Natural killer cell treated with Interleukin-12 subunit alpha and Interleukin-12 subunit beta and Interleukin-15 and Interleukin-18, amount 100 ng/mL, for 72 hours (primary cell): ENCODE results near the gene FUNDC2. TPM values are rescaled to one million over a fixed set of nuclear protein-coding genes. Genes with fewer than 3 reads are reported as not detected.

ENCODE experiments used
- ATAC-seq, 2 donors: fragments of 150-1000 bp; cut with Tn5 transposase in 1 of 2; sonication (Bioruptor Pico), chemical (Tn5 transposase) in 1 of 2; 2 replicates each; pipeline ENCODE4 v1.10.0; 2021
- DNase-seq: peaks from one replicate; pipeline ENCODE4 v3.0.0; 2022; ENCODE audit warnings: low spot score
- H3K27ac Mint-ChIP-seq, 2 donors: 1 replicate in 1 of 2; 2 replicates in 1 of 2; pipeline ENCODE4 v1.8.0; 2022; ENCODE audit warnings: mixed read lengths in 2 of 2, mild to moderate bottlenecking in 1 of 2, moderate library complexity in 1 of 2
- H3K27me3 Mint-ChIP-seq, 2 donors: 1 replicate in 1 of 2; 2 replicates in 1 of 2; pipeline ENCODE4 v1.8.0; 2022; ENCODE audit warnings: mixed read lengths in 2 of 2
- H3K36me3 Mint-ChIP-seq: one replicate; pipeline ENCODE4 v1.8.0; 2022; ENCODE audit warnings: mixed read lengths
- H3K4me1 Mint-ChIP-seq, 2 donors: 1 replicate in 1 of 2; 2 replicates in 1 of 2; pipeline ENCODE4 v1.8.0; 2022; ENCODE audit warnings: low read depth in 2 of 2, mixed read lengths in 2 of 2, mild to moderate bottlenecking in 1 of 2
- H3K4me3 Mint-ChIP-seq: one replicate; pipeline ENCODE4 v1.8.0; 2022; ENCODE audit warnings: mixed read lengths
- H3K9me3 Mint-ChIP-seq: 2 replicates; pipeline ENCODE4 v1.8.0; 2022; ENCODE audit warnings: mixed read lengths
- total RNA-seq, 2 donors: library from RNA; stranded (reverse); gene quantifications; one replicate each; pipeline ENCODE4 v1.2.3, GENCODE V29; 2022

FUNDC2 gene, protein sequence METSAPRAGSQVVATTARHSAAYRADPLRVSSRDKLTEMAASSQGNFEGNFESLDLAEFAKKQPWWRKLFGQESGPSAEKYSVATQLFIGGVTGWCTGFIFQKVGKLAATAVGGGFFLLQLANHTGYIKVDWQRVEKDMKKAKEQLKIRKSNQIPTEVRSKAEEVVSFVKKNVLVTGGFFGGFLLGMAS
- total RNA-seq: 10 to 100 TPM; 47.2 to 62.5 TPM

DNA sequence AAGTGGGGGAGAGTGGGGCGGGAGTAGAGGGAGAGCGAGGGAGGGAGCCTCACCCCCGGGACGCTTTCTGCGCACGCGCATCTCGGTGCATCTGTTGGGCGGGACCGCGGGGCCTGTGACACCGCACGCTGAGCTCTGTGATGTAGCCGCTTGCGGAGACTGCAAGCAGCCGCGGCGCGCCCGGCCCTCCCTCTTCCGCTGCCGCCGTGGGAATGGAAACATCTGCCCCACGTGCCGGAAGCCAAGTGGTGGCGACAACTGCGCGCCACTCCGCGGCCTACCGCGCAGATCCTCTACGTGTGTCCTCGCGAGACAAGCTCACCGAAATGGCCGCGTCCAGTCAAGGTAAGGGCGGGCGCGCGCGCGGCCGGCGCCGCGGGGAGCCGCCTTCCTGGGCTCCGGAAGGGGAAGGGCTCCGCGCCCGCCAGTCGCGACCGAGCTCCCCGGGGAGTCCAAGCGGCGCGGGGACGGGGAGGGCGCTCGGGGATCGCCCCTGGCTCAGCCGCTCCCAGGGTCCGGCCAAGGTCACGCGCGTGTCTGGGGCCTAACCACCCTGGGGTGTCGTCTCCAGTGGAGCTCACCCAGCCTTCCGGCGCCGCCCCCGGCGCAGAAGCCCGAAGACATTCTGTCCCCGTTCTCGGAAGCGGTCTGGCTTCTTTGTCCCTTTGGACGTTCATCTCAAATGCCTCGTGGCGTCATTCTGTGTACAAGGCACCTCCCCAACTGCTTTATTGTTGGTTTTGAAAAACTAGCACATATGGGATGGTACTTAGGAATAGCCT lies at the start of gene FUNDC2:
Gene FUNDC2, plus strand, starts transcription at position 118 of the 782 bp plus-strand sequence. Its CDS starts 95 bp downstream, at position 213.
- Mint-ChIP-seq H3K36me3 (no peaks in the 10 kb centered on the region), H3K4me1 (peaks cover 6 to 12% of the 10 kb centered on the region in 2 donors), H3K4me3 (peak within 1 kb of the TSS; percentile 89), H3K27me3 (peaks cover 0 to 17% of the 10 kb centered on the region in 2 donors), H3K27ac (peak within 1 kb of the TSS; percentile 89 to 95), H3K9me3 (no peaks in the 10 kb centered on the region)
- peak; percentile 94 to 96 for ATAC-seq
- DNase-seq: peak; percentile 96

DNA sequence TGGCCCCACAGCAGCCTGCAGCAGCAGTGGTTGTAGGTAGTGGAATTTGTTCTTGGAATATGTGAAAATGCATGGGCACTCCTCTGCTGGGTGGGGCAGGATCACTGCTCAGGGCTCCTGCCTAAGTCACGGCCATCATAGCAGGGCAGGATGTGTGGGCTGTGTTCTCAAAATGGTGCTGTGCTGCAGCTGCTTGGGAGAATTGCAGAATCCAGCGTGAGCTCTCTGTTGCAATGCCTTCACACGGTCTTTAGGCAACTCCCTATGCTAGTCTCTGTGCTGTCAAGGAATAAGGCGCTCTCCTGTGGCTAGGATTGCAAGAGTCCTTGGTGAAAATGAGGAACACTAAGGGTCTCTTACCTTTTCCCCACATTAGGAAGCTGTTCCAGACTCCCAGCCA lies 47.0 kb upstream of the FUNDC2 start:
- no peaks in the 10 kb centered on the region for H3K9me3 Mint-ChIP-seq
- H3K27ac Mint-ChIP-seq: no peak overlapping the region
- peaks cover 5 to 9% of the 10 kb centered on the region in 2 donors for H3K4me1 Mint-ChIP-seq
- ATAC-seq (no peak), DNase-seq (no peak)
- H3K27me3 Mint-ChIP-seq: peaks cover 0 to 9% of the 10 kb centered on the region in 2 donors
- peaks cover 6% of the 10 kb centered on the region for H3K36me3 Mint-ChIP-seq
- H3K4me3 Mint-ChIP-seq: no peak overlapping the region

DNA sequence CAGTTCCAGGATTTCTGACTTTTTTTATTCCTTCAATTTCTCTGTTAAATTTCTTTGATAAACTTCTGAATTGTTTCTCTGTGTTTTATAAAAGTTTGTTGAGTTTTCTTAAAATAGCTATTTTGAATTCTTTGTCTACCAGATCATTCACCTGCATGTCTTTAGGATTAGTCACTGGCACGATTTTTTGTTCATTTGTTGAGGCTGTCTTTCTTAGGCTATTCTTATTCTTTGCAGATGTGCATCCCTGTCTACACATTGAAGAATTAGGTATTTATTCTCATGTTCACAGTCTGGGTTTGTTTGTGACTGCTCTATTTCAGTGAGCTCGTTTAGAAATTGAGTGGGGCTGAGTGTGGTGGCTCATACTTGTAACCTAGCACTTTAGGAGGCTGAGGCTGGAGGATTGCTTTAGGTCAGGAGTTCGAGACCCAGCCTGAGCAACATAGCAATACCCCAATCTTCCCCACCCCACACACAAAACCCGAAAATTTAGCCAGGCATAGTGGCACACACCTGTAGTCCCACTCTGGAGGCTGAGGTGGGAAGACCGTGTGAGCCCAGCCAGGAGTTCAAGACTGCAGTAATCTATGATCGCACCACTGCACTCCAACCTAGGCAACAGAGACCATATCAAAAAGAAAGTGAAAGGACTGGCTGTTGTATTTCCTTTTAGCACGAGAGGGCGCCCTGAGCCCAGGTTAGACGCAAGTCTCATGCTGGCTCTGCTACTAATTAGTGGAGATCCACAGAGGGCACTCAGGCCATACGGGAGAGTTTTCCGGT lies 46.1 kb upstream of the FUNDC2 start:
- H3K9me3 Mint-ChIP-seq: no peaks in the 10 kb centered on the region
- peaks cover 6% of the 10 kb centered on the region for H3K36me3 Mint-ChIP-seq
- H3K4me1 Mint-ChIP-seq: peaks cover 5 to 9% of the 10 kb centered on the region in 2 donors
- peak overlapping the region in 1 of 2 donors; percentile 27 for H3K27ac Mint-ChIP-seq
- DNase-seq: peak; percentile 73
- peak; percentile 91 to 93 for ATAC-seq
- H3K4me3 Mint-ChIP-seq: peak overlapping the region; percentile 57
- H3K27me3 Mint-ChIP-seq: peaks cover 0 to 7% of the 10 kb centered on the region in 2 donors

DNA sequence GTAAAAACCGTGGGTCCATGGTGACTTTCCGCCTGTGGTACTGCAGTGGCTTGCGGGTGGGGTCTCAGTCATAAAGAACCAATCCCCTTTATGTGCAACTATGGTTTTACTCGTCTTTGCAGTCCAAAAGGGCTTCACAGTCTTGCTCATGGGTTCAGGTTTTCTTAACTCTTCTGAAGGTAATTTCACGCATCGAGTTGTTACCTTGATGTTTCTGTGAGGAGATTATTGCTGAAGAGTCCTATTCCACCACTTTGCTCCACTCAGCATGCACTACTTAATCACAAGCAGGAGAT lies 45.6 kb upstream of the FUNDC2 start:
- no peak for DNase-seq
- H3K4me1 Mint-ChIP-seq: peaks cover 5 to 9% of the 10 kb centered on the region in 2 donors
- no peaks in the 10 kb centered on the region for H3K9me3 Mint-ChIP-seq
- no peak for ATAC-seq
- H3K27me3 Mint-ChIP-seq: peaks cover 0 to 6% of the 10 kb centered on the region in 2 donors
- peak overlapping the region in 1 of 2 donors; percentile 27 for H3K27ac Mint-ChIP-seq
- peaks cover 6% of the 10 kb centered on the region for H3K36me3 Mint-ChIP-seq
- peak overlapping the region; percentile 57 for H3K4me3 Mint-ChIP-seq

DNA sequence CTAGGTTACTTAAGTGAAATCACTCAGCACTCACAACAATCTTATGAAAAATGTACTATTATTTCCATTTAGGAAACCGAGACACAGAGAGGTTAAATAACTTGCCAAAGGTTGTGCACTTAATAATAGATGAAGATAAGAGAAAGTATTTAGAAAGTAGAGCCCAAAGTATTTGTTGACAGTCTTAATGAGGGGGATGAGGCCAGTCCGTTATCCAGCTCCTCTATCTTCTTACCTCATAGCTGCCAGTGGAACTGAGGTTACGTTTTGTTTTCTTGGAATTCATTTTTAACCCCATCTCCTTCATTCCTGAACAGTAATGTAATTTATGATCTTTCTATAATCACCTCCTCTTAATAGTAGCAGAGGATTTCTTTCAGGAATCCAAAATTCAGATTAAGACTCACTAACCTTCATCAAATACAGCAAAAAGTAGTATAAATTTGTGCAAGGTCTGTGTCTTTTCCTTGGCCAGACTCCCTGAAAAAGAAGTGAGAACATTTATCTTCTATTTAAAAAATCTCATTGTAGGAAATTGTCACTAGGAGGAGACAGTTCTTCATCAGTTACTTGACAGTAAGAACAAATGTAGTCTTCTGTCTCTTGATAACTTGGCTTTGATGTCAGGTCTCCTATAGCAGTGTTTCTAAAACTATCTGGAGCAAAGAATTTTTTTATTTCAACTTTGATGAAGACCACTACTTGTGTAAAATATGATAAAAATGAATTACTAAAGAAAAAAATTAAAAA lies 39.6 kb upstream of the FUNDC2 start:
- Mint-ChIP-seq H3K4me3 (no peak overlapping the region), H3K36me3 (no peaks in the 10 kb centered on the region), H3K9me3 (no peaks in the 10 kb centered on the region), H3K27ac (no peak overlapping the region), H3K27me3 (peaks cover 8 to 13% of the 10 kb centered on the region in 2 donors), H3K4me1 (no peaks in the 10 kb centered on the region)
- ATAC-seq (no peak), DNase-seq (no peak)

DNA sequence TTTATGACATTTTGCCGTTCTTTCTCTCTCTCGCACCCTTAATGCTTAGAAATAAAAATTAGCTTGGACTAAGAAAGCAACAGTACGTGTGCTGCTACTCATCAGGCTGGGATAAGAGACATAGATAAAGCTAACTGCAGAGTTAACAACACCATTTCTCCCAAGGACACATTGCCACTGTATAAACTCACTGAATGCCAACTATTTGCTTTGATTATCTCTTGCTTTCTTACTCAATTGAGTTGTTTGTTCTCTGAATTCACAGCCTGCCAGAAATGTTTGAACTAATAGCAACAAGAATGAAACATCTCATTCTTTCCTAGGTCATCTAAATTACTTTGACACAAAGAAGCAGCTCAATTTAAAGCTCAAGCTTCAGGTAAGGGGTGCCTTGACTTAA lies 38.7 kb upstream of the FUNDC2 start:
- Mint-ChIP-seq H3K27ac (no peak overlapping the region), H3K4me1 (no peaks in the 10 kb centered on the region), H3K27me3 (peaks cover 8 to 14% of the 10 kb centered on the region in 2 donors), H3K9me3 (no peaks in the 10 kb centered on the region), H3K4me3 (no peak overlapping the region), H3K36me3 (no peaks in the 10 kb centered on the region)
- no peak for DNase-seq
- ATAC-seq: no peak

DNA sequence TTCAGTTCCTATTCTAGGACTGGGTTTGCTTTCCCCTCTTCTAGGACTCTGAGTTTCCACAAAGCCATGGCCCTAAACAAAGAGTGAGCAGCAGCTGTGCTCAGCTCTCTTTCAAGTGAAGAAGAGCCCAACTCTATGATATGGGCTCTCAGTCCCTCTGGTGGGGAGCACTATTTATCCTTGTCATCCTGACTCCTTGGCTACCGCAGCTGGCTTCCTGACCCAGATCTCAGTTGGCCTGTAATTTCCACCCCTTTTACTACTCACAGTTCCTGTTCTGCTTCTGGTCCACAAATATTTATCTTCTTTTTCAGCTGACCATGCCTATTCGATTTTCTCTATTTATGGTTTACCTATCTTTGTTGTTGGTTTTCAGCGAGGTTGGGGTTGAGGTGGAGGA lies 37.9 kb upstream of the FUNDC2 start:
- Mint-ChIP-seq H3K9me3 (no peaks in the 10 kb centered on the region), H3K27ac (no peak overlapping the region), H3K4me3 (no peak overlapping the region), H3K27me3 (peaks cover 8 to 14% of the 10 kb centered on the region in 2 donors), H3K36me3 (no peaks in the 10 kb centered on the region), H3K4me1 (no peaks in the 10 kb centered on the region)
- ATAC-seq (no peak), DNase-seq (no peak)

DNA sequence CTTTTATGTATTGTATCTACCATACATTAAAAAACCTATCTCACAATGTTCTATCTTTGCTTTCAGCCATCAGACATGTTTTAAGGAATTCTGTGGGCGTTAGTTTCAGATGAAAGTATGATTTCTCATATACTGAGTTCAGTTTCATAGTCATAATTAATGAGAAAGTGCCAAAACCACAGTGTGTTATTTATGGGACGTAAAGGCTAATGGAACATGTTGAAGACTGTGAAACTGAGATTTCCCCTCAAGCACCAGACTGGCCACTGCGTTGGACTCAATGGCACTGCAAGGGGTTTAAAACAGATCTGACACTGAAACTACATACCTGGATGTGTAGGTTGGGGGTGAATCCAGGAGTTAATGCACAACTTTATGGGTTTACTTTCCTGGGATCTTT lies 36.1 kb upstream of the FUNDC2 start:
- Mint-ChIP-seq H3K9me3 (no peaks in the 10 kb centered on the region), H3K4me3 (no peak overlapping the region), H3K4me1 (no peaks in the 10 kb centered on the region), H3K27ac (no peak overlapping the region), H3K27me3 (peaks cover 8 to 14% of the 10 kb centered on the region in 2 donors), H3K36me3 (no peaks in the 10 kb centered on the region)
- ATAC-seq (no peak), DNase-seq (no peak)

DNA sequence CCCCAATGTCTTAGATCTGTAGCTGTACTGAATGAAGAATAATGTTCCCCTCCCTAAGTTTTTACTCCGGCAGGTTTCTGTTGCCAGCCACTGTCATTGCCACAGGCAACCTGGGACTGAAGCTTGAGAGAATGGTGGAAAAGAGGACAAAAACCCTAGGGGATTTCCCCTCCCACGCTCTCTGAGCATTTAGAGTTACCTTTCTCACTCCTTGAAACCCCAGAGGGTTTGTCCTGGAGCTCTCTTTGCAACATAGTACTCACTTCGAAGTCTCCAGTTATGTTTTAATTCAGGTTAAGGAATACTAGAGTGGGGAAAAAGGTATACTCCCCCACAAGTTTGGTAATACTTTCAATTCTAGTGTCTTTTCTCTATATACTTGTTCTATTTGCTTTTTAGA lies 35.6 kb upstream of the FUNDC2 start:
- Mint-ChIP-seq H3K27ac (no peak overlapping the region), H3K27me3 (peaks cover 8 to 14% of the 10 kb centered on the region in 2 donors), H3K4me1 (no peaks in the 10 kb centered on the region), H3K36me3 (no peaks in the 10 kb centered on the region), H3K9me3 (no peaks in the 10 kb centered on the region), H3K4me3 (no peak overlapping the region)
- DNase-seq (no peak), ATAC-seq (no peak)

DNA sequence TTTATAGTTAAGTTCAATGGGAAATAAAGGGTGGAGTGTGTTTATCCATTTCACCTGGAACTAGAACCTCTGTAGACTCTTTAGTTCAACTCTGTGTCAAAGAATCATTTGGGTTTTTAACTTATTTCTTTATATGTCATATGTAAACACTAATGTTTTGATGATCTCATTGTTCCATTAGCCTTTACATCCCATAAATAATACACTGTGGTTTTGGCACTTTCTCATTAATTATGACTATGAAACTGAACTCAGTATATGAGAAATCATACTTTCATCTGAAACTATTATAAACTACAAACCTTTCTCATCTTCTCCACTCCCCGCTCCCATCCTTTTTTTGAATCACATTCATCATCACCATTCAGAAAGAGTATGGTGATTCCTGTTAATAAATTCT lies 35.2 kb upstream of the FUNDC2 start:
- no peak for DNase-seq
- H3K4me1 Mint-ChIP-seq: no peaks in the 10 kb centered on the region
- no peak for ATAC-seq
- no peak overlapping the region for H3K27ac Mint-ChIP-seq
- H3K36me3 Mint-ChIP-seq: no peaks in the 10 kb centered on the region
- no peaks in the 10 kb centered on the region for H3K9me3 Mint-ChIP-seq
- H3K27me3 Mint-ChIP-seq: peaks cover 8 to 14% of the 10 kb centered on the region in 2 donors
- no peak overlapping the region for H3K4me3 Mint-ChIP-seq

DNA sequence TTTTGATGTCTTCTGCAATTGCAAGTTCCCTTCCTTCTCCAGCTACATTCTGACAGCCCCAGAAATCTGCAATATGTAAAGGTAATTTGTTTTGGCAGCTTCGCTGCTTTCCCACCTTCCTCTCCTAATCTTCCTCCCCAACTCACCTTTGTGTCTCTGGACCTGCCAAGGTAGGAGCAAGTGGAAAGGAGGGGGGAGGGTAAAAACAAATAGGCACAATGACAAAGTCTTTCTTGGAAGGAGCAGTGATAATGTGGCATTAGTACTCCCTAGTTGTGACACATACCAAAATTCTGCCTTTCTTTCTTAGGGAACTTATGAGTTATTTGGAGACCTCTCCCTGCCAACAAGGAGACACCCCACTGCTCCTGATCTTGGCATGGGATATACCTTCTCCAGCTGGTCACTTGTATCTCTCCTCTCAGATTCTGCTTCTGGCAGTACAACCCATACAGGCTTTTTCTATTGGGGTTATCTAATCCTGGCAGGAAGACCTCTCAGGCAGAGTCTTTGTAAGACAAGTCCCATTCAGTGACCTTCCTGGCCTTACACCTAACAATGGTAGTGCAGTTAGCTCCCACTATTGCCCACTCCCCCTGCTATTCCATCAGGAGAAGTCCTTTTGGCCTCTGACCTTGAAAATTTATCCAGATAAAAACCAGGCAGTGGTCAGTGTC lies 28.3 kb upstream of the FUNDC2 start:
- no peak overlapping the region for H3K27ac Mint-ChIP-seq
- peaks cover 13 to 16% of the 10 kb centered on the region in 2 donors for H3K27me3 Mint-ChIP-seq
- no peaks in the 10 kb centered on the region for H3K9me3 Mint-ChIP-seq
- H3K4me3 Mint-ChIP-seq: no peak overlapping the region
- H3K36me3 Mint-ChIP-seq: no peaks in the 10 kb centered on the region
- H3K4me1 Mint-ChIP-seq: peaks cover 3 to 6% of the 10 kb centered on the region in 2 donors
- no peak for ATAC-seq
- no peak for DNase-seq

DNA sequence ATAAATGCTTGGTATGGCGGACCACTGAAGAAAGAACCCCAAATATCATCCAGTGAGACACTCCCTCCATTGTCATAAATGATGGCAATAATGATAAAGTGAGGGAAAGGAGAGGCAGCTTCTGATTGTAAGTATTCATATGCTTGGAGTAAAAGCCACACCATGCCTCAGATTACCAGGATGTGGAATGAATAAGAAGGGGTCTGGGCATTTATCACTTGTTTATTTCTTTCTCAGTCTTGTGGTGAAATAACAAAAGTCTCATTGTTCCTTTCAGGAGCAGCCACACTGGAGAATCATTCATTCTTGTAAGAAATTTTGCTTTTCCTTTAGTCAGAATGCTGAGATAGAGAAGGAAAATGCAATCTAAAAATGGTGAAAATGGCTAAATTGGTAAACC lies 25.8 kb upstream of the FUNDC2 start:
- no peak overlapping the region for H3K4me3 Mint-ChIP-seq
- peaks cover 3 to 6% of the 10 kb centered on the region in 2 donors for H3K4me1 Mint-ChIP-seq
- DNase-seq (no peak), ATAC-seq (no peak)
- H3K9me3 Mint-ChIP-seq: no peaks in the 10 kb centered on the region
- H3K27me3 Mint-ChIP-seq: peaks cover 13 to 17% of the 10 kb centered on the region in 2 donors
- no peak overlapping the region for H3K27ac Mint-ChIP-seq
- H3K36me3 Mint-ChIP-seq: no peaks in the 10 kb centered on the region

DNA sequence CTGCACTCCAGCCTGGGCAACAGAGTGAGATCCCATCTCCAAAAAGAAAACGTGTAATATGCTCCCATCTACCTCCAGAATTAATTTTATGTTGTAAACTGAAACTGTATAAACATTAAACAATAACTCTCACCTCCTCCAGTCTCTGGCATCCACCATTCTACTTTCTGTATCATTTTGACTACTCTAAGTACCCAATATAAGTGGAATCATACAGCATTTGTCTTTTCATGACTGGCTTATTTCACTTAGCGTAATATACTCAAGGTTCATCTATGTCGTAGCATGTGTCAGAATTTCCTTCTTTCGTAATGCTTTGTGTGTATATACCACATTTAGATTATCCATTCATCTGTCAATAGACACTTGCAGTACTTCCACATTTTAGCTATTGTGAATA lies 24.8 kb upstream of the FUNDC2 start:
- no peak overlapping the region for H3K4me3 Mint-ChIP-seq
- ATAC-seq: peak in 1 of 2 donors; percentile 51

More for the DNA sequence above, 24.8 kb upstream of the FUNDC2 start:
- Mint-ChIP-seq H3K27me3 (peaks cover 13 to 17% of the 10 kb centered on the region in 2 donors), H3K27ac (no peak overlapping the region), H3K36me3 (no peaks in the 10 kb centered on the region), H3K9me3 (no peaks in the 10 kb centered on the region), H3K4me1 (peaks cover 3 to 6% of the 10 kb centered on the region in 2 donors)
- DNase-seq: no peak
